C4-2B (cell line): ENCODE results near the gene LASP1.
"Not testable (repeated sequence)": the region's sequence is repeated elsewhere in the genome, so short reads cannot be mapped to it uniquely, and the experiment has no call there.

Source experiments
- H3K27ac ChIP-seq: fragments of 450-650 bp; 2 replicates; pipeline ENCODE4 v1.5.1; 2017
- ZFX ChIP-seq: fragments of 450-650 bp; IDR thresholded peaks from 2 replicates; pipeline ENCODE4 v1.6.1; 2017
- TF ChIP-seq, protein P1 (sequence below): fragments of 450-650 bp; conservative IDR thresholded peaks from 2 replicates; pipeline ENCODE4 v1.5.1; 2017; ENCODE audit warnings: mild to moderate bottlenecking

The LASP1 gene

GRCh38 chr17:38939987-38940386 lies 70.1 kb downstream of the LASP1 start:
- H3K27ac ChIP-seq = no peak overlapping the region
- TF ChIP-seq ZFX = no peak
- TF ChIP-seq, protein P1, sequence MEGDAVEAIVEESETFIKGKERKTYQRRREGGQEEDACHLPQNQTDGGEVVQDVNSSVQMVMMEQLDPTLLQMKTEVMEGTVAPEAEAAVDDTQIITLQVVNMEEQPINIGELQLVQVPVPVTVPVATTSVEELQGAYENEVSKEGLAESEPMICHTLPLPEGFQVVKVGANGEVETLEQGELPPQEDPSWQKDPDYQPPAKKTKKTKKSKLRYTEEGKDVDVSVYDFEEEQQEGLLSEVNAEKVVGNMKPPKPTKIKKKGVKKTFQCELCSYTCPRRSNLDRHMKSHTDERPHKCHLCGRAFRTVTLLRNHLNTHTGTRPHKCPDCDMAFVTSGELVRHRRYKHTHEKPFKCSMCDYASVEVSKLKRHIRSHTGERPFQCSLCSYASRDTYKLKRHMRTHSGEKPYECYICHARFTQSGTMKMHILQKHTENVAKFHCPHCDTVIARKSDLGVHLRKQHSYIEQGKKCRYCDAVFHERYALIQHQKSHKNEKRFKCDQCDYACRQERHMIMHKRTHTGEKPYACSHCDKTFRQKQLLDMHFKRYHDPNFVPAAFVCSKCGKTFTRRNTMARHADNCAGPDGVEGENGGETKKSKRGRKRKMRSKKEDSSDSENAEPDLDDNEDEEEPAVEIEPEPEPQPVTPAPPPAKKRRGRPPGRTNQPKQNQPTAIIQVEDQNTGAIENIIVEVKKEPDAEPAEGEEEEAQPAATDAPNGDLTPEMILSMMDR = no peak

GRCh38 chr17:38940404-38940803 lies 70.5 kb downstream of the LASP1 start:
- H3K27ac ChIP-seq = no peak overlapping the region
- no peak for TF ChIP-seq ZFX
- TF ChIP-seq, protein P1 = no peak

DNA sequence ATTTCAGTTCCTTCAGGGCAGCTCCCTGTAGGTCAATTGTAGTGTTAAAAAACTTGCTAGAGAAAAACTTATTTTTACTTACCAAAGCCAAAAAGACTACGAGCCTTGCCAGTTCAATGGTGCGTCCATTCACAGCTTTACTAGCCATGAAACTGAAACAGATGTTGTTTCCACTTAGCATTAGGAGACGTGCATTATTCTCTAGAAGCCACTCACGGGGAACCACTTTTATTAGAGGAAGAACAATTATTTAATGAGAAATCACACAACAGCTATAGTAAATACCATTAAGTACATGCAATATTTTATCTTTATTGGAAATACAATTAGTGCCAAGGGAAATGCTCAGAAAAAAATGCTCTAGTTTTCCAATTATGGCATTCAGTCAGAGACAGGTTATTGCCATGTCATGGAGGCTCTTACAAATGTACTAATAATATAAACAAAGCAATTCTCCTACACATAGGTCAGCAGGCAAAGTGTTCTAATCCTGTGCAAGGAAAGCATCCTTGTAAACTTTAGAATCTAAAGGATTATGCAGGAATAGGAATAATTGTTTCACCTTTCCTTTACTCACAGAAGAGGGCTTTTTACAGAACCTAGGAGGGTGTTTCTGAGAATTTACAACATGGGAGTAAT lies 73.0 kb downstream of the LASP1 start:
- TF ChIP-seq, protein P1 = no peak
- no peak for TF ChIP-seq ZFX

DNA sequence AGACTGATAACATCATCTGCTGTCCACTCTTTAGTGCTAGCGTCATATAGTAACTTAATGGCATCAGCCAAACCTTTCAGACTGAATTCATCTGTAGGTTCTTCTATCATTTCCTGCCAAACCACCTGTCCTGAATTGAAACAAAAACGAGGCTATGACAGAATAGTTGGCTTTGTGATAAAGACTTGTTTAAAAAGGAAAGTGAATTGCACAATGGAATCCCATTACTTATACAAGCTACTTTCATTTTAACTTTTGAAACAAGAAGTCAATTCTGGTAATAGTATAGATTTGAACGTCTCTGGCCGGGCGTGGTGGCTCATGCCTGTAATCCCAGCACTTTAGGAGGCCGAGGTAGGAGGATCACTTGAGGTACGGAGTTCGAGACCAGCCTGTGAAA lies 73.7 kb downstream of the LASP1 start:
- TF ChIP-seq ZFX = no peak
- TF ChIP-seq, protein P1 = no peak
- H3K27ac ChIP-seq = no peak overlapping the region

More for the DNA sequence above, 73.0 kb downstream of the LASP1 start:
- H3K27ac ChIP-seq = no peak overlapping the region

DNA sequence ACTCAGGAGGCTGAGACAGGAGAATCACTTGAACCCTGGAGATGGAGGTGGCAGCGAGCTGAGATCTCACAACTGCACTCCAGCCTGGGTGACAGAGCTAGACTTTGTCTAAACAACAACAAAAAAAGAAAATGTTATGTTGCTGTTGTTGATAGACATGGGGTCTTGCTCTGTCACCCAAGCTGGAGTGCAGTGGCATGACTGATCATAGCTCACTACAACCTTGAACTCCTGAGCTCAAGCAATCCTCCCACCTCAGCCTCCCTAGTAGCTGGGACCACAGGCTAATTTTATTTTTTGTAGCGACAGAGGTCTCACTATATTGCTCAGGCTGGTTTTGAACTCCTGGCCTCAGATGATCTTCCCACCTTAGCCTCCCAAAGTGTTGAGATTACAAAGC lies 77.3 kb downstream of the LASP1 start:
- TF ChIP-seq, protein P1 = no peak
- TF ChIP-seq ZFX = no peak
- H3K27ac ChIP-seq = no peak overlapping the region

DNA sequence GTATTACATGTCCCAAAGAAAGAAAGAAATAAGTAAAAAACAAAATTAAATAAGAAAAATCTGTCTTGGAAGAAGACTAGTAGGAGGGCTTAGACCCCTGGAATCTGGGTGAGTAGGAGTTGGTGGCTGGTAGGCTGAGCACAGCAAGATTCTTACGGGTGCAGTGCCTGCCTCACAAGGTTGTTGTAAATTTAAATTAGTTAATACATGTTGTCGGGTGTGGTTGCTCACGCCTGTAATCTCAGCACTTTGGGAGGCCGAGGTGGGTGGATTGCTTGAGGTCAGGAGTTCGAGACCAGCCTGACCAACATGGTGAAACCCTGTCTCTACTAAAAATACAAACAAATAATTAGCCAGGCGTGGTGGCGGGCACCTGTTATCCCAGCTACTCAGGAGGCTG lies 83.9 kb downstream of the LASP1 start:
- H3K27ac ChIP-seq = not testable (repeated sequence)

DNA sequence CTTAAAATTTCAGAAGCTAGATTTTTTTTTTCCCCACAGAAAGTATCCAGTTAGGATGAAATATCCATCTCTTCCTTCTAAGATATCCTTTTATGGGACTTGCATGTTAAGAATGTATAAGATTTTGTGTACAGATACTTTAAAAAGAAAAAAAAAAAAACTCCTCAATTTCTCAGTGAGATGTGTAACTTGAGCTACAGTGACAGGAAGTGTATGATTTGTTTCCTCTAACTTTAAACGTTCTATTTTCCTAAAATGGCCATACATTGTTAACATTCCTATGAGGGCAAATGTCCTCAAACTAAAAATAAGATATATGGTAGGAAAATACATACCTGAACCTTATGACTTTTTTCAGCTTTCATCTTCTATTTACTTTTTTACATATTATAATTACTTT lies 88.5 kb downstream of the LASP1 start:
- no peak overlapping the region for H3K27ac ChIP-seq
- no peak for TF ChIP-seq ZFX
- TF ChIP-seq, protein P1 = no peak

- no peak overlapping the region for H3K27ac ChIP-seq
- TF ChIP-seq ZFX = no peak
- TF ChIP-seq, protein P1 = no peak
Measured at GRCh38 chr17:38958756-38959155, 88.9 kb downstream of the LASP1 start.
